Smooth muscle cell (in vitro differentiated cells): ENCODE results near the gene PHACTR3. TPM values are rescaled to one million over a fixed set of nuclear protein-coding genes. Genes with fewer than 3 reads are reported as not detected.

Experiments
- DNase-seq: peaks from one replicate; lab custom pipeline; 2025; ENCODE audit not compliant: unreplicated experiment; lab: John Stamatoyannopoulos, UW
- H2AFZ ChIP-seq: fragments of 200-600 bp; sonication (generic); 2 replicates; pipeline ENCODE4 v1.6.0; 2016; ENCODE audit warnings: antibody characterized with exemption, low read depth, mild to moderate bottlenecking
- H3F3A ChIP-seq: fragments of 200-600 bp; sonication (generic); 2 replicates; pipeline ENCODE4 v1.6.0; 2017; ENCODE audit warnings: antibody characterized with exemption, low read depth
- H3K27ac ChIP-seq: fragments of 200-600 bp; sonication (generic); 2 replicates; pipeline ENCODE4 v1.5.1; 2016; ENCODE audit warnings: low read depth, mild to moderate bottlenecking
- H3K27me3 ChIP-seq: fragments of 200-600 bp; sonication (generic); 2 replicates; pipeline ENCODE4 v1.6.1; 2016; ENCODE audit warnings: low read depth, mild to moderate bottlenecking
- H3K36me3 ChIP-seq: fragments of 200-600 bp; sonication (generic); 2 replicates; pipeline ENCODE4 v1.5.1; 2016; ENCODE audit warnings: low read depth
- H3K4me1 ChIP-seq: fragments of 200-600 bp; sonication (generic); 2 replicates; pipeline ENCODE4 v1.5.1; 2016; ENCODE audit warnings: low read depth
- H3K4me2 ChIP-seq: fragments of 200-600 bp; sonication (generic); 2 replicates; pipeline ENCODE4 v1.6.0; 2016; ENCODE audit warnings: mild to moderate bottlenecking
- H3K4me3 ChIP-seq: fragments of 200-600 bp; sonication (generic); 2 replicates; pipeline ENCODE4 v1.5.1; 2016; ENCODE audit warnings: mild to moderate bottlenecking
- H3K79me2 ChIP-seq: fragments of 200-600 bp; sonication (generic); 2 replicates; pipeline ENCODE4 v1.6.0; 2016; ENCODE audit warnings: low read depth, mild to moderate bottlenecking
- H3K9ac ChIP-seq: fragments of 200-600 bp; sonication (generic); 2 replicates; pipeline ENCODE4 v1.6.0; 2016; ENCODE audit warnings: low read depth
- H3K9me3 ChIP-seq: fragments of 200-600 bp; sonication (generic); replicated peaks from 2 replicates; pipeline ENCODE4 v1.5.1; 2016; ENCODE audit warnings: low read depth
- H4K20me1 ChIP-seq: fragments of 200-600 bp; sonication (generic); 2 replicates; pipeline ENCODE4 v1.6.0; 2016; ENCODE audit warnings: low read depth
- WGBS: methylation state at CpG from one replicate; pipeline ENCODE4 v1.1.7; 2016; ENCODE audit warnings: low lambda C conversion rate; 5-methylcytosine and 5-hydroxymethylcytosine counted together
- polyA plus RNA-seq: library from polyadenylated mRNA; unstranded; fragments of >200 nt; fragmentation: Nextera tagmentation; extraction: Ambion mirVana; gene quantifications from 2 replicates; pipeline ENCODE4 v1.2.1, GENCODE V29; 2016
- total RNA-seq: library from RNA; depleted of rRNA; stranded (reverse); fragments of >200 nt; gene quantifications from 2 replicates; pipeline ENCODE4 v1.2.3, GENCODE V29; 2014
- TF ChIP-seq, protein P1 (sequence below): fragments of 200-600 bp; sonication (generic); IDR thresholded peaks from 2 replicates; pipeline ENCODE4 v1.5.1; 2017; ENCODE audit warnings: borderline replicate concordance, mild to moderate bottlenecking, antibody characterized with exemption; ENCODE audit not compliant: insufficient read depth, poor library complexity, severe bottlenecking

The PHACTR3 gene
- total and polyA plus RNA-seq, 2 experiments from 2014 or later, result 0.76 to 2.6 TPM

DNA sequence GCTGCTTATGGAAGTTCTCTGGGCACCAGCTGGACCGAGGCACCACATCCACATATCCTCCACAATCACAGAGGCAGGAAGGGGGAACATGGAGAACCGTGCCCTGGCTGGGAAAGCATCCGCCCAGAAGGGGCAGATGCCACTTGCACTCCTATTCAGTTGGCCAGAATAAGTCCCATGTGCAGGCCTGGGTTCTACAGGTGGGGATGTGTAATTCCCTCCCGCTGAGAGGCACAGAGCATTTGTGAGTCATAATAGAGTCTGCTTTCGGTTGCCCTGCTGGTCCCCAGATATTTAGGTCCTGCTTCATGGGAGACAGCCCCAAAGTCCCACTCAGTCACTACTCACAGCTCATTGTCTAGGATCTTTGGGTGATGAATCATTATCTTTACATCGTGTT lies 104.0 kb downstream of the PHACTR3 start:
- no peak overlapping the region for H3K4me3 ChIP-seq
- H3K27ac ChIP-seq, result no peak overlapping the region
- H3K27me3 ChIP-seq, result no peaks in the 10 kb centered on the region
- H2AFZ ChIP-seq, result no peak overlapping the region
- 56% methylated on average over 6 of the region's 6 CpGs for WGBS
- no peak overlapping the region for H3K4me2 ChIP-seq
- TF ChIP-seq, protein P1, sequence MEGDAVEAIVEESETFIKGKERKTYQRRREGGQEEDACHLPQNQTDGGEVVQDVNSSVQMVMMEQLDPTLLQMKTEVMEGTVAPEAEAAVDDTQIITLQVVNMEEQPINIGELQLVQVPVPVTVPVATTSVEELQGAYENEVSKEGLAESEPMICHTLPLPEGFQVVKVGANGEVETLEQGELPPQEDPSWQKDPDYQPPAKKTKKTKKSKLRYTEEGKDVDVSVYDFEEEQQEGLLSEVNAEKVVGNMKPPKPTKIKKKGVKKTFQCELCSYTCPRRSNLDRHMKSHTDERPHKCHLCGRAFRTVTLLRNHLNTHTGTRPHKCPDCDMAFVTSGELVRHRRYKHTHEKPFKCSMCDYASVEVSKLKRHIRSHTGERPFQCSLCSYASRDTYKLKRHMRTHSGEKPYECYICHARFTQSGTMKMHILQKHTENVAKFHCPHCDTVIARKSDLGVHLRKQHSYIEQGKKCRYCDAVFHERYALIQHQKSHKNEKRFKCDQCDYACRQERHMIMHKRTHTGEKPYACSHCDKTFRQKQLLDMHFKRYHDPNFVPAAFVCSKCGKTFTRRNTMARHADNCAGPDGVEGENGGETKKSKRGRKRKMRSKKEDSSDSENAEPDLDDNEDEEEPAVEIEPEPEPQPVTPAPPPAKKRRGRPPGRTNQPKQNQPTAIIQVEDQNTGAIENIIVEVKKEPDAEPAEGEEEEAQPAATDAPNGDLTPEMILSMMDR, result no peak
- no peaks in the 10 kb centered on the region for H3K79me2 ChIP-seq
- no peak overlapping the region for H3K9ac ChIP-seq
- H4K20me1 ChIP-seq, result no peaks in the 10 kb centered on the region
- no peak for DNase-seq
- no peaks in the 10 kb centered on the region for H3K4me1 ChIP-seq
- no peaks in the 10 kb centered on the region for H3K9me3 ChIP-seq
- no peaks in the 10 kb centered on the region for H3K36me3 ChIP-seq
- no peaks in the 10 kb centered on the region for H3F3A ChIP-seq

DNA sequence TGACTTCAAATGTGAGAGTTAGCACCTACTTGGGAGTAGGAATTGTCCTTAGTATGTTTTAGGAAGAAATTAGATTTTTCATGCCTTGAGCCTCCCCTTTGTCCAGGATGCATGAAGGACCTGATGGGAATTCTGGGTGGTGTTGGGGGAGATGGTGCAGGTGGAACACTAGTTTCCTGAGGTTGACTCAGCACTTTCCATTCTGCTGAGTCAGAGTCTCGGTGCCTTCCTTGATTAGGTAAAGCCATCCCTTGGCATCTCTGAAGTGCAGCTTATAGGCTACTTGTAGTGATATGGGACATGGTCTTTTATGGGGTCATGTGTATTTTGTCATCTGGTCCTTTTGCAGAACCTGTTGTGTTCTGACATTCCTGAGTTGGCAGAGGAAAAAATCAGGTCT lies 105.3 kb downstream of the PHACTR3 start:
- H3K27ac ChIP-seq, result no peak overlapping the region
- no peaks in the 10 kb centered on the region for H3F3A ChIP-seq
- DNase-seq, result no peak
- H3K4me2 ChIP-seq, result no peak overlapping the region
- no peaks in the 10 kb centered on the region for H3K79me2 ChIP-seq
- no peaks in the 10 kb centered on the region for H4K20me1 ChIP-seq
- TF ChIP-seq, protein P1, result no peak
- no peaks in the 10 kb centered on the region for H3K36me3 ChIP-seq
- no peak overlapping the region for H3K9ac ChIP-seq
- H3K4me3 ChIP-seq, result no peak overlapping the region
- H3K9me3 ChIP-seq, result no peaks in the 10 kb centered on the region
- no peaks in the 10 kb centered on the region for H3K27me3 ChIP-seq
- no peaks in the 10 kb centered on the region for H3K4me1 ChIP-seq
- WGBS, result 78% methylated on average over 1 of the region's 1 CpG
- H2AFZ ChIP-seq, result no peak overlapping the region

DNA sequence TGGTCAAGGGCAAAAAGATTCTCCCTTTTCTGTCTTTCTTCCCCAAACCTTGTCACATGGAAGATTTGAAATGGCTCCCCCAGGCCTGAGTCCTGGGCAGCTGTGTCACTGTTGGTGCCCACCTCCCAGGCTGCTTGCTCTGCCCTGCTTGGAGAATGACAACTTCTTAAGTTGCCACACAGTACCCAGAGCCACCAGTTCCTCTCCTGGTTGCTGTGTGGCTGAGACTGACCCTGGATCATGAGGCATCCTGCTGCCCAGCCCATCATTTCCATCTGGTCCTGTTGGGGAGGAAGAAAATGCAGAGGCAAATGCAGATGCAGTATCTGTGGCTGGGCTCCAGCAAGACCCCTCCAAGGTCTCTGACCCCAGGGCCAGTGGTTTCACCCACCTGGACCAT lies 113.7 kb downstream of the PHACTR3 start:
- H3K79me2 ChIP-seq, result no peaks in the 10 kb centered on the region
- no peaks in the 10 kb centered on the region for H3K27me3 ChIP-seq
- no peaks in the 10 kb centered on the region for H3K4me1 ChIP-seq
- no peak overlapping the region for H3K4me2 ChIP-seq
- H3K36me3 ChIP-seq, result no peaks in the 10 kb centered on the region
- no peaks in the 10 kb centered on the region for H3F3A ChIP-seq
- no peaks in the 10 kb centered on the region for H4K20me1 ChIP-seq
- TF ChIP-seq, protein P1, result no peak
- H2AFZ ChIP-seq, result no peak overlapping the region
- DNase-seq, result no peak
- H3K9me3 ChIP-seq, result no peaks in the 10 kb centered on the region
- H3K4me3 ChIP-seq, result no peak overlapping the region
- no peak overlapping the region for H3K9ac ChIP-seq
- no peak overlapping the region for H3K27ac ChIP-seq

DNA sequence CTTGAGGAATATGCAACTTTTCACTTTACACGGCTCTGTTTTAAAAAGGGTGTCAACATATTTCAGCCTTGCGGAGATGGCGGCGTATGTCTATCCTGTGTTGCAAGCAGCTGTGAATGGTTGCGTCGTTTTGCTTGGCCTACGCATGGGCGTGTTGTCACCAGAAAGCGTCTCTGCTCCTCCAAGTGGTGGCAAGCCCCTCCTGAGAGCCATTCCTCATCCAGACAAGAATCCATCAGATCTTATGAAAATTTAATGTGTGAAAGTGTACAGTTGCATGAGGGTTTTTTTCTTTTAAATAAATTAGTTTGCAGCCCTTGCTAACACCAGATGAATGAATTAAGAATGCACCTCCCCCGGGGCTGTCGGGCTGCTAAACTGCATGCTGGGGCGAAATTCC lies 114.4 kb downstream of the PHACTR3 start:
- Histone ChIP-seq H3F3A (no peaks in the 10 kb centered on the region), H3K27ac (no peak overlapping the region), H4K20me1 (no peaks in the 10 kb centered on the region), H3K79me2 (no peaks in the 10 kb centered on the region), H2AFZ (no peak overlapping the region), H3K9me3 (no peaks in the 10 kb centered on the region), H3K4me1 (no peaks in the 10 kb centered on the region), H3K9ac (no peak overlapping the region), H3K4me2 (no peak overlapping the region), H3K4me3 (no peak overlapping the region), H3K36me3 (no peaks in the 10 kb centered on the region), H3K27me3 (no peaks in the 10 kb centered on the region)
- TF ChIP-seq, protein P1, result no peak
- WGBS, result 93% methylated on average over 12 of the region's 12 CpGs
- no peak for DNase-seq
